Esophagus squamous epithelium (tissue), 4 donors: ENCODE data around the gene RERE.

Source experiments
- POLR2A ChIP-seq, 4 donors: fragments of 450-650 bp; IDR thresholded peaks; one replicate each; pipeline ENCODE4 v1.6.1; 2017; ENCODE audit warnings: antibody characterized with exemption in 4 of 4, mild to moderate bottlenecking in 4 of 4, moderate library complexity in 3 of 4
- TF ChIP-seq, protein P1 (sequence below), 6 experiments: fragments of 450-650 bp in 4 of 6; fragments of 200-600 bp in 2 of 6; sonication (generic) in 2 of 6; IDR thresholded peaks; one replicate each; pipeline ENCODE4 v1.5.1; 2016 to 2019; ENCODE audit warnings: antibody characterized with exemption in 6 of 6, mild to moderate bottlenecking in 4 of 6, moderate library complexity in 4 of 6

DNA sequence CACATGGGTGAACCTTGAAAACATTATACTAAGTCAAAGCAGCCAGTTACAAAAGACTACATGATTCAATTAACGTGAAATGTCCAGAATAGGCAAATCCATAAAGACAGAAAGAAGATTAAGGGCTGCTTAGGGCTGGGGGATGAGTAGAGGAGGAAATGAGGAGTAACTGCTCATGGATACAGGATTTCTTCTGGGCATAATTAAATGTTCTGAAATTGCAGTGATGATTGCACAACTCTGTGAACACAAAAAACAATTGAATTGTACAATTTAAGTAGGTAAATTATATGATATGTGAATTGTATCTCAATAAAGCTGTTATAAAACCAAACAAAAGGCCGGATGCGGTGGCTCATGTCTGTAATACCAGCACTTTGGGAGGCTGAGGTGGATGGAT lies 52.2 kb downstream of the RERE start:
- TF ChIP-seq, protein P1, sequence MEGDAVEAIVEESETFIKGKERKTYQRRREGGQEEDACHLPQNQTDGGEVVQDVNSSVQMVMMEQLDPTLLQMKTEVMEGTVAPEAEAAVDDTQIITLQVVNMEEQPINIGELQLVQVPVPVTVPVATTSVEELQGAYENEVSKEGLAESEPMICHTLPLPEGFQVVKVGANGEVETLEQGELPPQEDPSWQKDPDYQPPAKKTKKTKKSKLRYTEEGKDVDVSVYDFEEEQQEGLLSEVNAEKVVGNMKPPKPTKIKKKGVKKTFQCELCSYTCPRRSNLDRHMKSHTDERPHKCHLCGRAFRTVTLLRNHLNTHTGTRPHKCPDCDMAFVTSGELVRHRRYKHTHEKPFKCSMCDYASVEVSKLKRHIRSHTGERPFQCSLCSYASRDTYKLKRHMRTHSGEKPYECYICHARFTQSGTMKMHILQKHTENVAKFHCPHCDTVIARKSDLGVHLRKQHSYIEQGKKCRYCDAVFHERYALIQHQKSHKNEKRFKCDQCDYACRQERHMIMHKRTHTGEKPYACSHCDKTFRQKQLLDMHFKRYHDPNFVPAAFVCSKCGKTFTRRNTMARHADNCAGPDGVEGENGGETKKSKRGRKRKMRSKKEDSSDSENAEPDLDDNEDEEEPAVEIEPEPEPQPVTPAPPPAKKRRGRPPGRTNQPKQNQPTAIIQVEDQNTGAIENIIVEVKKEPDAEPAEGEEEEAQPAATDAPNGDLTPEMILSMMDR (IDR thresholded peaks at IDR 0.05), result no peak
- no peak for TF ChIP-seq POLR2A (IDR thresholded peaks at IDR 0.05)
